ENCODE measurements around the gene NECAB2. TPM values are rescaled to one million over a fixed set of nuclear protein-coding genes. Genes with fewer than 3 reads are reported as not detected.

NECAB2 gene
- polyA plus RNA-seq, 1 donor (not counting 4 experiments of a cell fraction or from before 2014, with no cell fraction given): not detected

DNA sequence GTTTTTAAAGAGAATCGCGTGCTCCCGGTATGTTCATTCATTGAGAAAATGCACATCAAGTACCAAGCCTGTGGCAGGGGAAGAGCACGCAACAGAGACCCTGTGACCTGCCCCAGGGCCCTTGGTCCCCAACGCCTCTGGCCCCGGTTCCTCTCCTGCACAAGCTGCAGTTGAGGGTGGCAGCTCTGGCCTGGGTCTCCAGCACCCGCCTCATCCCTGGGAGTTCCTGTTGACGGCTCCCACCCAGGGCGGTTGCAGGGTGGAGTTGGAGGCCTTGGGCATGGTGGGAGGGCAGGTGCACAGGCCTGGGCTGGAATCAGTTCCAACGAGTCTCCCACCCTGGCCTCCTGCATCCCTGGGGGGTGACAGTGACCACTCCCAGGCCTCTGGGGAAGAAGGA is 5.0 kb downstream of the NECAB2 start:
- Histone ChIP-seq H3K79me2 (ENCODE audit: control insufficient read depth, insufficient read depth, low read length) (no peaks in the 10 kb centered on the region), H3K9ac (ENCODE audit: control insufficient read depth, extremely low read depth, insufficient read depth, low read length) (no peak overlapping the region), H3K9me3 (ENCODE audit: control insufficient read depth, low read depth, low read length) (no peaks in the 10 kb centered on the region), H3K4me1 (ENCODE audit: control insufficient read depth, extremely low read depth, insufficient read depth, low read length) (no peaks in the 10 kb centered on the region), H3K4me3 (ENCODE audit: control insufficient read depth in 2 of 3, extremely low read depth in 1 of 3, insufficient read depth in 2 of 3, low read depth in 1 of 3, low read length in 3 of 3) (no peak overlapping the region), H3K4me2 (ENCODE audit: control insufficient read depth, extremely low read depth, insufficient read depth, low read depth, low read length) (no peak overlapping the region), H3K36me3 (ENCODE audit: control insufficient read depth in 2 of 2, extremely low read depth in 1 of 2, insufficient read depth in 2 of 2, low read length in 2 of 2) (no peaks in the 10 kb centered on the region), H2AFZ (ENCODE audit: control insufficient read depth, low read length) (no peak overlapping the region), H3K9me1 (ENCODE audit: control insufficient read depth, extremely low read depth, insufficient read depth, low read length) (no peaks in the 10 kb centered on the region), H4K20me1 (ENCODE audit: control insufficient read depth, extremely low read depth, insufficient read depth, low read length) (no peaks in the 10 kb centered on the region), H3K27me3 (ENCODE audit: control insufficient read depth, extremely low read depth, insufficient read depth, low read length) (peaks cover 17% of the 10 kb centered on the region), H3K27ac (ENCODE audit: control insufficient read depth, insufficient read depth, low read length) (no peak overlapping the region)
- no peak for TF ChIP-seq EZH2 (IDR thresholded peaks at IDR 0.05; ENCODE audit: low read length)
- TF ChIP-seq, protein P1, sequence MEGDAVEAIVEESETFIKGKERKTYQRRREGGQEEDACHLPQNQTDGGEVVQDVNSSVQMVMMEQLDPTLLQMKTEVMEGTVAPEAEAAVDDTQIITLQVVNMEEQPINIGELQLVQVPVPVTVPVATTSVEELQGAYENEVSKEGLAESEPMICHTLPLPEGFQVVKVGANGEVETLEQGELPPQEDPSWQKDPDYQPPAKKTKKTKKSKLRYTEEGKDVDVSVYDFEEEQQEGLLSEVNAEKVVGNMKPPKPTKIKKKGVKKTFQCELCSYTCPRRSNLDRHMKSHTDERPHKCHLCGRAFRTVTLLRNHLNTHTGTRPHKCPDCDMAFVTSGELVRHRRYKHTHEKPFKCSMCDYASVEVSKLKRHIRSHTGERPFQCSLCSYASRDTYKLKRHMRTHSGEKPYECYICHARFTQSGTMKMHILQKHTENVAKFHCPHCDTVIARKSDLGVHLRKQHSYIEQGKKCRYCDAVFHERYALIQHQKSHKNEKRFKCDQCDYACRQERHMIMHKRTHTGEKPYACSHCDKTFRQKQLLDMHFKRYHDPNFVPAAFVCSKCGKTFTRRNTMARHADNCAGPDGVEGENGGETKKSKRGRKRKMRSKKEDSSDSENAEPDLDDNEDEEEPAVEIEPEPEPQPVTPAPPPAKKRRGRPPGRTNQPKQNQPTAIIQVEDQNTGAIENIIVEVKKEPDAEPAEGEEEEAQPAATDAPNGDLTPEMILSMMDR (optimal IDR thresholded peaks at IDR 0.05 in 1 of 3, IDR thresholded peaks at IDR 0.05 in 1 of 3, conservative IDR thresholded peaks at IDR 0.05 in 1 of 3; ENCODE audit: extremely low read depth in 1 of 3, insufficient read depth in 2 of 3, low read length in 3 of 3): no peak
- dilution Hi-C loops (cut with MboI; ENCODE audit: extremely low pct_ligation_motif_present, low sequenced_read_pairs): no loop called here
- DNase-seq (ENCODE audit: low read depth, low spot score) (no peak), FAIRE-seq (no peak)

DNA sequence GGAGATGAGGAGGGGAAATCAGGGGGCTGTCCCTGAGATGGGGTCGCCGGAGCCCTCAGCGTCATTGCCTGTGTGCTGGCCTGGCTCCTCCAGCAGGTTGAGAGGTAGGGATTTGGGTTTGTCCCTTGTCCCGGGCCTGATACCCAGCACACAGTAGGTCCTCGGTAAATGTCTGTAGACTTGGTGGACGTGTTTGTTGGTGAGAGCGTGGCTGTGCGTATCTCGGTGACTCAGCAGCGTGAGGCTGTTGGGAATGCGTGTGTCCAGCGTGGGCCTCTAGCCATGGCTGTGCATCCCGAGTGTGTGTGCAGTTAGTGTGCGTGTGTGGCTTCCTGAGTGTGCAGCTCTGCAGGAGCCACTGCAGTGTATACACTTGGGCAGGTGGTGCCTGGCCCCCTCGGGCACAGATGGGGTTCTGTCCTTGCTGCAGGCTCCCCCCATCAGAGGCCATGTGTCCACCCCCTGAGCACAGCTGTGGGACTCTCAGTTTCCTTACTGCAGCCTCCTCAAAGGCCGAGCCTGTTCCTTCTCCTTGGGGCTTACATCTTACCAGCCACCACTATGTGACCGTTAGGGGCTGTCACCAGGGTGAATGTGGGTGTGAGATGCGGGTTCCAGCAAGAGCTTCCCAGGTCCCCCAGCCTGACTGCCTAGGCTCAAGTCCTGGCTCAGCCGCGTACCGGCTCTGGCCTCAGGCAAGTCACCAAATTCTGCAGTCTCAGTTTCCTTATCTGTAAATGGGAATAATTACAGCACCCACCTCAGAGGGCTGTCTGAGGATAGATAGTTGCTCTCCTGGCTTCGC is 5.7 kb downstream of the NECAB2 start:
- Histone ChIP-seq H4K20me1 (ENCODE audit: control insufficient read depth, extremely low read depth, insufficient read depth, low read length) (no peaks in the 10 kb centered on the region), H3K4me1 (ENCODE audit: control insufficient read depth, extremely low read depth, insufficient read depth, low read length) (no peaks in the 10 kb centered on the region), H3K36me3 (ENCODE audit: control insufficient read depth in 2 of 2, extremely low read depth in 1 of 2, insufficient read depth in 2 of 2, low read length in 2 of 2) (no peaks in the 10 kb centered on the region), H3K9ac (ENCODE audit: control insufficient read depth, extremely low read depth, insufficient read depth, low read length) (no peak overlapping the region), H3K9me3 (ENCODE audit: control insufficient read depth, low read depth, low read length) (peaks cover 5% of the 10 kb centered on the region), H2AFZ (ENCODE audit: control insufficient read depth, low read length) (no peak overlapping the region), H3K27ac (ENCODE audit: control insufficient read depth, insufficient read depth, low read length) (no peak overlapping the region), H3K79me2 (ENCODE audit: control insufficient read depth, insufficient read depth, low read length) (no peaks in the 10 kb centered on the region), H3K4me3 (ENCODE audit: control insufficient read depth in 2 of 3, extremely low read depth in 1 of 3, insufficient read depth in 2 of 3, low read depth in 1 of 3, low read length in 3 of 3) (no peak overlapping the region), H3K27me3 (ENCODE audit: control insufficient read depth, extremely low read depth, insufficient read depth, low read length) (peaks cover 16% of the 10 kb centered on the region), H3K9me1 (ENCODE audit: control insufficient read depth, extremely low read depth, insufficient read depth, low read length) (no peaks in the 10 kb centered on the region), H3K4me2 (ENCODE audit: control insufficient read depth, extremely low read depth, insufficient read depth, low read depth, low read length) (no peak overlapping the region)
- FAIRE-seq: no peak
- TF ChIP-seq EZH2 (IDR thresholded peaks at IDR 0.05; ENCODE audit: low read length): no peak
- TF ChIP-seq, protein P1 (optimal IDR thresholded peaks at IDR 0.05 in 1 of 3, IDR thresholded peaks at IDR 0.05 in 1 of 3, conservative IDR thresholded peaks at IDR 0.05 in 1 of 3; ENCODE audit: extremely low read depth in 1 of 3, insufficient read depth in 2 of 3, low read length in 3 of 3): no peak
- no peak for DNase-seq (ENCODE audit: low read depth, low spot score)
- dilution Hi-C loops (cut with MboI; ENCODE audit: extremely low pct_ligation_motif_present, low sequenced_read_pairs): no loop called here

Measured in keratinocyte (primary cell).